ENCODE measurements around the gene SEMA3B.
"Not testable (repeated sequence)": the region's sequence is repeated elsewhere in the genome, so short reads cannot be mapped to it uniquely, and the experiment has no call there.

SEMA3B gene

DNA sequence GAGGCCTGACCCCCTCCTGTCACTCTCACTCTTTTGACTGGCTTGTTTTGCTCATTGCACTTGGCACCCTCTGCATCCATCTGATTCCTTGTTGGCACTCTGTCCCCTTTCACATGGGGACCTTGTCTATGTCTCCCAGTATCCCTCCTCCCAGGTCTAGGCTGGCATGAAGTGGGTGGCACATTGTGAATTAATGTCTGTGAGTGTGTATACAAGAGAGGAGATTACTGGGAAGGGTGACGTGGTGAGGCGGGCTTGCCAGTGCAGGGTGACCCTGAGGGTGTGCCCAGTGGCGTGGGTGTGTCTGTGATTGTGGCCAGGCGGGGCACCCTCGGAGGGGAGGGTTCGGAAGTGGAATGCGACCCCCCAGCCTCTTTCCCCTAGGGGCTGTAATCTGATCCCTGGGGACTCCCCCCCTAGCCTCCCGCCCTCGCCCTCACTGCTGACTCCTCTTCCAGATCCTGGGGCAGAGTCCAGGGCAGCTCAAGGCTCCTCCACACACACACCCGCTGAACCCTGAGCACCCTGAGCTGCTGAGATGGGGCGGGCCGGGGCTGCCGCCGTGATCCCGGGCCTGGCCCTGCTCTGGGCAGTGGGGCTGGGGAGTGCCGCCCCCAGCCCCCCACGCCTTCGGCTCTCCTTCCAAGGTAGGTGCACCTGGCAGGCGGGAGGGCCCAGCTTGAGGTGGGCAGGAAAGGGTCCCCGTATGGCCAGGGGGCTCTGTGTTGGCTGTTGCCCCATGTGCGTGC, at the start of gene SEMA3B:
Gene SEMA3B (plus strand): TSS at position 445 of the 749 bp plus-strand sequence. CDS start 94 bp downstream, at position 539.
- no peak for DNase-seq

DNA sequence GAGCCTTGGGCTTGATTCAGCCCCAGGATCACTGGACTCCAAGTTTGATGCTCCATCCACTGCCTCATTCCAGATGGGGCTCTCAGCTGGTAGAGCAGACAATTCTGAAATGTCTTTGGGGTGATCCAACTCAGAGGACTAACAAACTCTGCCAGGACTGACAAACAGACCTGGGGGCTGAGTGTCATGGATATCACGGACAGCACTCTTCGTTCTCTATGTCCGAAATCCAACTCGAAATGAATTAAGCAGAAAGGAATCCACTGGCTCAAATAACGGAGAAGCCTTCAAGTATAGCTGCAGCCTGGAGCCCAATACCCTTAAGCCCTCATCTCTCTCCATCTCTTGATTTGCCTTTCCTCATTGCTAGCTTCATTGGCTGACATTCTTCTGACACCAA, 49.7 kb upstream of the SEMA3B start:
- DNase-seq = no peak

DNA sequence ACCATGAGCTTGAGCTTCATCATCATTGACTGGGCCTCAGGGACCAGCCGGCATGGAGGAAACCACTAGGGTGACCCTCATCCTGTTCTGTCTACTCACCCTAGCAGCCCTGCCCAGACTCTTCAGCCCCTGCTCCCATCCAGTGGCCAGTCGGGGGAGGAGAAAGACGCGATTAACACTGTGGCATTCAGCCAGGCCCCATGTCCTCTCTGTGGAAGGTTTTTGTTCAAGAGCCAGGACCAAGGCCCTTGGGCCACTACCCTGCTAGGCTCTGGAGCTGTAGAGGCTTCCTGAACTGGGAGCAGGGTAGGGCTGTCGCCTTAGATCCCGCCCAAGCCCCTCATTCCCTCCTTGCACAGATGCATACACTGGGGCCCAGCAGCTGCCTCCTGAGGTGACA, 48.8 kb upstream of the SEMA3B start:
- DNase-seq = no peak

DNA sequence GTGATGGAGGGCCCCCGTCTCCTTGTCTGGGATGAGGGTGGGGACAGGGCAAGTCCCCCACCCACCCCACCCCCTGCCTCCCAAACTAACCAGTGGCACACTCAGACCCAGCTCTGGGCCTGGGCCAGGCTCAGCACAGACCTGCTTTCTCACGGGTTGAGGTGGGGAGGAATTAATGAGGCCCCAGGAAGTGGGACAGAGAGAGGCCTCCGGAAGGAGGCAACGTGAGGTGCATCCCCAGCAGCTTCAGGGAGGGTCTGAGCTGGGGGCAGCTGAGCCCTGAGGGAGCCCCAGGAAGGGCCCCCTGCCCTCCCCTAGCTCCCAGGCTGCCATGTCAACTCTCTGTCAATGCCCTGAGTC, 47.9 kb upstream of the SEMA3B start:
- no peak for DNase-seq

DNA sequence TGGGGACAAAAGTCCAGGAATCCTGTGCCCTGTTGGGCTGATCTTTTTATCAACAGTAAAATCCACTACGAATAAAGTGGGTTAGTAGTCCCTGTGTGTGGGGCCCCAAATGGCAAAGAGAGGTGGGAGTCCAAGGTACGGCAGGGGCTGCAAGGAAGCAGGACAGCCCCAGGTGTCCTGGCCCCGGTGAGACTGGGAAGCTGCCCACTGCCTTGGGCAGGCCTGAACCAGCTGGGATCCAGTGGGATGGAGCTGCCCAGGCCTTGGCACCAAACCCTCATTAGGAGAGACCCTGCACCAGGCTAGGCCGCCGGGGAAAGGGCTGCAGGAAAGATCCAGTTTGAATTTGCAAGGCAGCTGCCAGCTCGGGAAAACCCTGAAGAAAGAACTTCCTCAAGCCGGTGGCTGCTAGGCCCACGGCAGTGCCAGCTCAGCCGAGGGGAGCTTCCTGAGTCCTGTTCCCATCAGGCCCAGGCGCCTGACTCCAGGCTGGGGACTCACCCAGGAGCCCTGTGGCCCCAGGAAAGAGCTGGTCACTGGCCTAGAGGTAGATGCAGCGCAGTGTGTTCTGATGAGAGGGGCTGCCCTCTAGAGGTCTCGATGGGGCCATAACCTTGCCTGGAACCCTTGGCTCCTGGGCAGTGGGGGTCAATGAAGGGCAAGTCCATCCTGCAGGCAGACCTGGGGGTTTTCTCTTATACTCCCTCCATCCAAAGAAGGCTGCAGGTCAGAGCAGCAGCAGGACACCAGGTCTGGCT, 47.4 kb upstream of the SEMA3B start:
- no peak for DNase-seq

DNA sequence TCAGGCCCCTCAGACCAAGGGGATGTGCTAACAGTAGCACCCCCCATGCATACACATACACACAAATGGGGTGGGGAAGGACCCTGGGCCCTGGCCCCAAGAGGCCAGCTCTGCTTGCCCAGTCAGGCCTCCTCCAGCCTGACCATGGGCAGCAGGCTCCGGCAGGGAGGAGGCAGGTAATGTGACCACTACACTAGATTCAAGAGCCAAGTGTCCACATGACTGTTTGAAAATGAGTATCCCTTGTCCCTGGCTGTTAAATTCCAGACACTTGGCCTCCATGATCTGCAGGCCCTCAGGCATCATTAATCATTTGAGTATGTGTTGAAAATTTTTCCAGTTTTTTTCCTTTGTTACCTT, 46.8 kb upstream of the SEMA3B start:
- DNase-seq = no peak

DNA sequence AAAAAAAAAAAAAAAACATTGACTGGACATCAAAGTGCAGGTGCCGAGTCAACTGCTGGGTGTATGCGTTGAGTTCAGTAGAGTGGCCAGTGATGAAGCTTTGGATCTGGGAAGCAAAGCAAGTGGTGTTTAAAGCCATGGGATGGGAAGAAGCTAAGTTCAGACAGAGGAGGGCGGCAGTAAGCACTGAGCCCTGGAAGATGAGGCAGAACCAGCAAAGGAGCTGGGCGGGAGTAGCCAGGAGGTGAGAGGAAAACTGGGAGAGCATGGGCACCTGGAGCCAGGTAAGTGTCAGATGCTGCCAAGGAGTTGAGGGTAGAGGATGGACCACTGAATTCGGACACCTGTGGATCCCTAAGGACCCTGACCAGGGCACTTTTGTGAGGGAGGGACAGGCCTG, 44.3 kb upstream of the SEMA3B start:
- no peak for DNase-seq

DNA sequence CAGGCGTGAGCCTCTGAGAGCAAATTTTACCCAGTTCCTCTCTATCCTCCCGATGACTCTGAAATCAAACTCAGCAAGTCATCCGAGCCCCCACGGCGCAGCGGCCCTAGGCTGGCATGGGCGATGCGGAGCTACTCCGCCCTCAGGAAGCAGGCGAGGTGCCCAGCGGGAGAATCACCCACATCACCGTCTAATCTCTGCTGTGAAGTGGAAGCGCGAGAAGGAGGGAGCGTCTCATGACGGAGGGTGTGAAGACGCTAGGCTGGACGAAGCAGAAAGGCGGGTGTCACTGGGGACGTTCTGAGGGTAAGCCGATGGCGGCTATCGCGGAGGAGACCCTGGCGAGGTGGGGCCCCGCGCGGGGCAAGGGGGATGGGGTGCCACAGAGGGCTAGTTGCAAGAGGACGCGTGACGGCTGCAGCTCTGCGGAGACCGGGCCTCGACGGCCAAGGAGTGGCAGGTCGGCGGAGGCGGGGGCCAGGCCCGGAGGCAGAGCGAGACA, 42.0 kb upstream of the SEMA3B start:
- no peak for DNase-seq

DNA sequence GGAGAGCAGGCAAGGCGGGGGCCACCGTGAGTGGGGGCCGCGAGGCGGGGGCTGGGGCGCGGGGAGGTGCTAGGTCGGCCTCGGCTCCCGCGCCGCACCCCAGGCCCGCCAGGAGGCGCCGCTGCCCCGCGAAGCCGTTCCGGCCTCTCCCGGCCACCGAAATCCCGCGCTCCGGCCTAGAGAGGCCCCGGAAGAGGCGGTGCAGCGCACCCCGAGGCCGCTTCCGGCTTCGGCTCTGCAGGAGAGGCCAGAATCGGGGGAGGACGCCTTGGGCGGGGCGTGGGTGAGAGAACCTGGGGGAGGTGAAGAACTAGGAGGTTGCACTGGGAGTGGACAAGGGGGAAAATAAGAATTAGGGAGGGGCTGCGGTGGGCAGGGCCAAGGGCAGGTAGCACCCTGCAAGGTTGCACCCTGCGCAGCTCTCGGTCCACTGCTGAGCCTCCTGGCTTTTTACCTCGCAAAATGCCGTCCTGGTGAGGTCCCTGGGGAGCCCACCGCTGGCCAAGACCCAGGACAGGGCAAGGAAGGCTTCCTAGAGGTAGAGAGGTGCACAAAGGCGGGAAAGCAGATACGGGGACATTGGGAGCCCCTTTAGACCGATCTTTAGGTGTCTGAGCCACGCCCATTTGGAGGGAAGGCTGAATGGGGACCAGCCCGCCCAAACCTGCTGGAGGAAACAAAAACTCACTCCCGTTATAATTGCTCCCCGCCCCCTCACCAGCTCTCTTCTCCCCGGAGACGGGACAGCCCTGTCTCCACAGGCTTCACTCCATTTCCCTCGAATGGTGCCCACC, 41.4 kb upstream of the SEMA3B start:
- DNase-seq = peak in 1 of 2 experiments; percentile 64

DNA sequence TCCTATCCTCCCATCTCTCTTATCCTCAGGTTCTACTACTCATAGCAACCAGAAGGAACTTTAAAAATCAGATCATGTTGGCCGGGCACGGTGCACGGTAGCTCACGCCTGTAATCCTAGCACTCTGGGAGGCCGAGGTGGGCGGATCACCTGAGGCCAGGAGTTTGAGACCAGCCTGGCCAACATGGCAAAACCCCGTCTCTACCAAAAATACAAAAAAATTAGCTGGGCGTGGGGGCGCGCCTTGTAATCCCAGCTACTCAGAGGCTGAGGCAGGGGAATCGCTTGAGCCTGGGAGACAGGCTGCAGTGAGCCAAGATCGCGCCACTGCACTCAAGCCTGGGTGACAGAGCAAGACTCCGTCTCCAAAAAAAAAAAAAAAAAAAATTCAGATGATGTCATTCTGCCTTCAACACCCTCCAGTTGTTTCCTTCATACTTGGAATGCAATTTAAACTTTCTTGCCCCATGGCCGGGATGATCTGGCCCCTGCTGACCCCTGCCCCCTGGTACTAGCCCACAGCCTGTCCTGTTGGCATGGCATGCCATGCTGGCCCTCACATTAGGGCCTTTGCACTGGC, 40.7 kb upstream of the SEMA3B start:
- not testable (repeated sequence) for DNase-seq

DNA sequence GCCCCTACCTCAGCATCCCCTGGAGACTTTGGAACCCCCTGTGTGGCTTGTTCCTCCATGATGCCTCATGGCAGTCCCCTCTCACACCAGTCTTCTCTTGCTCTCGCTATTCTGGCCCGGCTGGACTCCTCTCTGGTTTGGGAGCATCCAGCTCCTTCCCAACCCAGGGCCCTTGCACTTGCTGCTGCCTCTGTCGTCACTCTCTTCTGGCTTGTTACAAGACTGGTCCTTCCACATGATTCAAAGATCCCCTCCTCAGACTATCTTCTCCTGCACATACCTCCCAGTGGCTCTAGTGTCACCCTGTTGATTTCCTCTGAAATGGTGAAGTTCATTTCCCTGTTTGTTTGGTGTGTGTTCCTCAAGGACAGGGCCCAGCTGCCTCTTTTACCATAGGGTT, 39.5 kb upstream of the SEMA3B start:
- no peak for DNase-seq

DNA sequence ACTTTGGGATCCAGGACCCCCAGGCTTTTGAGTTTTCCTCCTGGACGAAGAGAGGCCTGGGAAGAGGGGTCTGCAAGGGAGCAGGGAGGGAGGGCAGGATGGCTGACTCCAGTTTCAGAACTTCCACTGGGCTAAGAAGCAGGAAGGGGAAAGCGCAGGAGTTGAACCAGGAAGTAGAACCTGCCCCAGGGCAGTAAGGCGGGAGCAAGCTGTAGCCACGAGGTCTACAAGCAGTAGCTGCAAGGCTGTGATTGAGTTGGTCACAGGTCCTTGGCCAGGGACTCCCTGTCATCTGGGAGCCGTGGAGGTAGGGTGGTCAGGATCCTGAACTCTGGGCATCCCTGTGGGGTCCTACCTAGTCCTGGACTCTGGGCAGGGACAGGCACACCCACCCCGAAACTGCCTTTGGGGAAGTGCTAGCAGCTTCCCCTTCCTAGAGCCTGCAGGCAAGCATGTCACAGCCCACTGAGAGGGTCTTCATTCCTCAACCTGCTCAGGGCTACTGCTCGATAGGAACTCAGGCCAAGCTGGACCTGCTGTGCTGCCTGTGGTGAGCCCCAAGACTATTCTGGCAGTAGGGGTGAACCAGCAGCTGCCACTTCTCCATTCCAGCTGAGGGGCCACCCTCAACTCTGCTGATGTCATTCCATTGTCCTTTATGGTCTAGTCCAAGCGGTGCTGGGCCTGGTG, 38.7 kb upstream of the SEMA3B start:
- DNase-seq = no peak

DNA sequence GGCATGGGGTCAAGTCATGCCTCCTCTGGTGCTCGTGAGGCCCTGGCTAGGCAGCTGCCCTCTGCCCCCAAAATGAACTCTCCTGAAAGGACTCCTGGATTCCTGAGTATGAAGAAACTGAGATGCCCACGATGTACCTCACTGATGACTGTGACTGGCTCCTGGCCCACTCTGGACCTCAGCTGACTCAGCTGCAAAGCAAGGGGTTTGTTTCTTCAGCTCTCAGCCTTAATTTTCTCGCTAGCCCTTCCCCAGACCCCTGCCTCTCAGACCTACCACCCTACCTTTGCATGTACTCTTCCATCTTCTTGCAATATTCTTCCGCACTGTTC, 38.2 kb upstream of the SEMA3B start:
- no peak for DNase-seq

DNA sequence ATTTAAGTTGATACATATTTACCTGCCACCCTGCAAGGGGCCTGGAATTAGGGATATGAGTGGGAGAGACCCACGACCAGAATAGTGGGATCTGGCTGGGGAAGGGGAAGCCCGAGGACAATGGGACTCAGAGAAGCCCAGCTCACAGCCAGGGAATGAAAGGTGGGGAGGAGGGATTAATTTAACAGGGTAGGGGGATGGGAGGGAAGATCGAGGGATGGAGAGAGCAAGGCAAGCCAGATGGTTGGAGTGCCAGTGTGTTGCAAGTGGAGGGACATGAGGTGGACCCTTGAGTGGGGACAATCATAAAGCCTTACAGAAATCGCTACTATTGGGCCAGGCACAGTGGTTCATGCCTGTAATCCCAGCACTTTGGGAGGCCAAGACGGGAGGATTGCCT, 37.4 kb upstream of the SEMA3B start:
- no peak for DNase-seq

DNA sequence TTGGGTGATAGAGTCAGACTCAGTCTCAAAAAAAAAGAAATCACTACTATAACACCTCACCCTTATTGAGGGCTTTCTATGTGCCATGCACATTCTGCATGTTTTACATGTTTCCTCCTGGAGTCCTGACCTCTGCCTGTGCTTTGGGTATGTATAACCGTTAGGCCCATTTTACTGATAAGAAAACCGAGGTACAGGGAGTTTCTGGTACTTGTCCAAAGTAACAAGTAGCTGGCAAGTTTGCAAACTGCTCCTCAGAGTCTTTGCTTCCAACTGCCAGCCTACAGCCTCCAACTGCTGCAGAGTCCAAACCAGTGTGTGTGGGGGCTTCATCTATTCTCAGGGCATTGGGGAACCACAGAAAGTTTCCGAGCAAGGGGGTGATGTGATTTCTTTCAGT, 36.6 kb upstream of the SEMA3B start:
- DNase-seq = no peak

DNA sequence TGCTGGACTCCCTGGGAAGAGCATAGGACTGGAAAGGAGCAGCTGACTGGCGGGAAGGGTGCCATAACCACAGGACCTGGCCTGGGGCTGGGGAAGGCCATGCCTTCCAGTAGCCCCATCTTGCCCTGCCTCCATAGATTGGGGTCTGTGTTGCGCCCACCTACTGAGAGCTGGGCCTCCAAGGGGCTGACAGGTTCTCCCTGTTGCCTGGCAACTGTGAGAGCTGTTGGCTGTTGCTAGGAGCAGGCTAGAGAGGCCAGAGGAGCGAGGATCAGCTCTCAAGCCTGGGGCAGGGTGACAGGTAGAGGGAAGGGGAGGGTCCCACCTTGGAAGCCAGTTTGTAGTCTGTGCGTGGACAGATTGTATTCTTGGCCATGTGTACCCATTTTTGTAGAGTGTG, 35.8 kb upstream of the SEMA3B start:
- DNase-seq = no peak

DNA sequence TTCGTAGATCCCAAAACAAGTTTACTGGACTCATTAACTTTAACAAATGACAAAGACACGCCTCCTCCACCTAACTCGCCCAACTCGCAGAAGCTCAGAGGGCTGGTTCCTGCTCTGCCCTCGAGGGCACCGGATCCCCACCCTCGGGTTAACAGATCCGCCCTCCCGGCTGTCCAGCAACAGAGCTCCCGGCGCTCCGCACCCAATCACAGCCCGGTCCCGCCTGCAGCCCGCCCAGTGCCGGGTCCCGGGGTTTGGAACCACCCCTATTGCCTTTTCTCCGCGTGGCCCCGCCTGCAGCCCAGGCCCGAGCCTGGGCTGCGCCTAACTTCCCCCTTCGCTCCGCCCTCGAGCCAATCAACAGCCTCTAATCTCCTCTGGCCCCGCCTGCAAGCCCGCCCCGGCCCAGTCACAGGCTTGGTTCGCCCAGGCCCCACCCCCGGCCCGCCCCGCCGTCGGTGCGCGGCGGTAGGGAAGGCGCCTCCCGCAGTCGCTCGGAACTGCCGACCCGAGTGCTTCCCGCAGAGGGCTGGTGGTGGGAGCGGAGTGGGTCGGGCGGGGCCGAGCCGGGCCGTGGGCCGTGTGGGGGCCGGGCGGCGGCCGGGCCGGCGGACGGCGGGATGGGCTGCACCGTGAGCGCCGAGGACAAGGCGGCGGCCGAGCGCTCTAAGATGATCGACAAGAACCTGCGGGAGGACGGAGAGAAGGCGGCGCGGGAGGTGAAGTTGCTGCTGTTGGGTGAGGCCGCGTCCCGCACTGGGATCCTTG, 33.0 kb upstream of the SEMA3B start, which contains the start of gene GNAI2:
Gene GNAI2 (plus strand): TSS at position 489 of the 768 bp plus-strand sequence. CDS start 132 bp downstream, at position 621.
- peak; percentile 96 for DNase-seq

DNA sequence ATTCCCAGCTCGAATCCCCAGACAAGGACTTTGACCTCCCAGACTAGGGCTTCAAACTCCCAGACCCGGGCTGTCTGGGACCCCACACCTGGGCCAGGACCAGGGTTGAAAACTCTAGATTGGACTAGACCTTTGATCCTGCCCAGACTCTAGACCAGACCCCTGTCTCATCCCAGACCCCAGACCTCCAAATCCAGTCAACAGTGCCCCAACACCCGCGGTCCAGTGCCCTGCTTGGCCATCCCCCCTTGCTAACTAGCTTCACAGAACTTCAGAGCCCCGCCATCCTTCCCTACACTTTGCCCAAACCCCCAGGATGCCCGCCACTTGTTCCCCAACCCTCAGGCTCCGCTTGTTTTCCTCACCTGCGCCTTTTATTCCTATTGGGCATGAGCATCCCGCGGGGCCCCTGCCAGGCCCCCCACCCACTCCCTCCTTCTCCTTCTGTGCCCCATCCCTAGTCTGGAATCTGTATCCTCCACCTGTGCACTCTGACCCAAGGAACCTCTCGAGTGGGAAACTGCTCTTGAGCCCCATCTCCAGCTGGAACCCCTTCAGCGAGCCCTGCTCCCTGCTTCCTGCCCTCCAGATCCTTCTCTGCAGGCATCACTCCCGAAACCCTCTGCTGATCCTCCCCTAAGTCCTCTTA, 32.3 kb upstream of the SEMA3B start:
- DNase-seq = no peak

DNA sequence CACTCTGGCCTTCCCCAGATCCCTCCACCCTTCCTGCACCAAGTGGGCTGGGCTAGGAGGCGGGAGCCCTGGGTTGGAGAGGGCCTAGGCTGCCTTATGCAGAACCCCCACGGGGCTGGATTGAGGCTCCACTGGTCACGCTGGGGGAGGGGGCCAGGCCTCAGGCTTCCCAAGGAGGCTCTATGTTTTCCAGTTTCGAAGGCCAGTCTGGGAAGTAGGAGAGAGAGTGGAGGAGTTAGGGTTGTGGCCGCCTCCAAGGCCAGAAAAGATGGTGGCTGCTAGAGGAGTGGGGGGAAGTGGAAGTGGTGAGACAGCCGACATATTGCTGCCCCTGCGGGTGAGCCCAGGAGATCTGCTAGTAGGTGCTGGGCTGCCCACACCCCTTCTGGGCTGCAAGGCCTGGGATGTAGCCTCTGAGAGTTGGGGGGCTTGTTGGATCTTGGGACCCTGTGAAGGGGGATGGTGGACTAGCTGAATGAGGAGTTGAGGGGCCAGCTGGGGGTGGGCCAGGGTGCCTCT, 31.8 kb upstream of the SEMA3B start:
- DNase-seq = no peak

DNA sequence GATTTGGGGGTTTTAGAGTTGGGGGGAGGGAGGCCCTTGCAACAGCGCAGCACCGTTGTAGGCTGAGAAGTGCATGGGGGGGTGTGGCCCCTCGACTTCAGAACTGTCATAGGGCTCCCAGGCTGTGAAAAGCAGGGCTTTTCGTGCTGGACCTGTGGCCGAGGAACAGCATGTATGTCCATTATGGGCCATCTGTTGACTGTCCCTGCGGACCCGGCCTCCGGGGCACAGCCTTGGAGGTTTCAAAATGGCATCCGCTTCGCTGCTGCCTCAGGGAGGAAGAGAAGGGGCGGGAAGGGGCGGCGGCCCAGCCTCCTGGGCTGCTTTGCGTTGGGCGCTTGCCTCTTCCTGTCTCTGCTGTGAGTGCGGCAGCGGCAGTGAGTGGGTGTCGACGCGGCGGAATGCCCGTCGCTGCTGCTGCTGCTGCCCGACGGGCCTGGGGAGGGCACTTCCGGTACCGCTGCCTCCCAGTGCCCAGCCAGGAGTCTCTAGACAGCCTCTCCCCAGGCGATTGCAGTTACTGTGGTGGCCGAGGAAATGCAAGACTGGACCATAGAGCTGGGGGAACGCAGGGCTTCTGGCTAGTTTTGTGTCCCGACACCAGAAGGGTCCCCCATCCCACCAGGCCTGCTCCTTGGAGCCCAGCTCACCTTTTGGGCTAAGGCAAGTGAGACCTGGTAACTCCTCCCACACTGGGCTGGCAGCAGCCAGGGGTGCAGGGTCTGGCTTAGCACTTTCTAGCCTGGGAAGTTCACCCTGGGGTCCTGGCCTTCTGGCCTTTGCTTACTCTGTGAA, 31.0 kb upstream of the SEMA3B start:
- DNase-seq = no peak
